Left ventricle myocardium inferior (tissue), 1 donor: ENCODE data around the gene FGF12. TPM values are rescaled to one million over a fixed set of nuclear protein-coding genes. Genes with fewer than 3 reads are reported as not detected.

Experiments
- DNase-seq: peaks from one replicate; pipeline ENCODE4 v3.0.0-alpha.2; 2020
- H3K27ac ChIP-seq: fragments of 200-600 bp; replicated peaks from 2 replicates; pipeline ENCODE4 v1.8.0; 2021
- H3K27me3 ChIP-seq: fragments of 200-600 bp; 2 replicates; pipeline ENCODE4 v1.8.0; 2021; ENCODE audit warnings: low read depth
- H3K36me3 ChIP-seq: fragments of 200-600 bp; 2 replicates; pipeline ENCODE4 v1.8.0; 2021
- H3K4me1 ChIP-seq: fragments of 200-600 bp; 2 replicates; pipeline ENCODE4 v1.8.0; 2021
- H3K4me3 ChIP-seq: fragments of 200-600 bp; 2 replicates; pipeline ENCODE4 v1.8.0; 2021; ENCODE audit warnings: mild to moderate bottlenecking, moderate library complexity
- H3K9me3 ChIP-seq: fragments of 200-600 bp; replicated peaks from 2 replicates; pipeline ENCODE4 v1.8.0; 2021
- CTCF ChIP-seq: fragments of 200-600 bp; IDR thresholded peaks from 2 replicates; pipeline ENCODE4 v1.8.0; 2021; ENCODE audit warnings: antibody characterized with exemption, mild to moderate bottlenecking, borderline replicate concordance
- intact Hi-C: fragments of 100-400 bp; cut with micrococcal nuclease; formaldehyde crosslinking; loops from one replicate; pipeline ENCODE4 v1.11.0; 2022
- total RNA-seq: library from RNA; stranded (reverse); fragmentation: NEBNext Ultra II Directional; extraction: Animal tissue kit (Norgen Biotek cat#: 25700); gene quantifications from one replicate; pipeline ENCODE4 v1.2.1, GENCODE V29; 2021
- donor health status: DM: no; HTN: yes; CAD: no; lungs with severe emphysema.

FGF12 gene
- total RNA-seq, 1 donor from 2014 or later = 325 TPM

GRCh38 chr3:192128060-192128459, 599.3 kb downstream of the FGF12 start:
- Histone ChIP-seq H3K4me1 (no peaks in the 10 kb centered on the region), H3K27ac (no peak overlapping the region), H3K36me3 (no peaks in the 10 kb centered on the region), H3K27me3 (no peaks in the 10 kb centered on the region), H3K4me3 (no peak overlapping the region), H3K9me3 (no peaks in the 10 kb centered on the region)
- intact Hi-C loops = no loop called here
- no peak for TF ChIP-seq CTCF
- DNase-seq = no peak

GRCh38 chr3:192122832-192123594, 604.3 kb downstream of the FGF12 start:
- DNase-seq = no peak
- no peak for TF ChIP-seq CTCF
- no peak overlapping the region for H3K27ac ChIP-seq
- no peak overlapping the region for H3K4me3 ChIP-seq
- H3K27me3 ChIP-seq = no peaks in the 10 kb centered on the region
- no peaks in the 10 kb centered on the region for H3K9me3 ChIP-seq
- no peaks in the 10 kb centered on the region for H3K4me1 ChIP-seq
- no peaks in the 10 kb centered on the region for H3K36me3 ChIP-seq
- intact Hi-C loops = no loop called here

- intact Hi-C loops = no loop called here
- Histone ChIP-seq H3K4me1 (no peaks in the 10 kb centered on the region), H3K27me3 (no peaks in the 10 kb centered on the region), H3K4me3 (no peak overlapping the region), H3K9me3 (no peaks in the 10 kb centered on the region), H3K36me3 (no peaks in the 10 kb centered on the region), H3K27ac (no peak overlapping the region)
- TF ChIP-seq CTCF = no peak
- DNase-seq = no peak
Measured at GRCh38 chr3:192121923-192122322, 605.4 kb downstream of the FGF12 start.

- Histone ChIP-seq H3K27ac (no peak overlapping the region), H3K36me3 (no peaks in the 10 kb centered on the region), H3K9me3 (peaks cover 1% of the 10 kb centered on the region), H3K4me3 (no peak overlapping the region), H3K4me1 (no peaks in the 10 kb centered on the region), H3K27me3 (no peaks in the 10 kb centered on the region)
- no peak for TF ChIP-seq CTCF
- intact Hi-C loops = no loop called here
- DNase-seq = no peak
Measured at GRCh38 chr3:192108820-192109219, 618.5 kb downstream of the FGF12 start.

GRCh38 chr3:192106543-192106942, 620.8 kb downstream of the FGF12 start:
- H3K9me3 ChIP-seq = no peaks in the 10 kb centered on the region
- H3K4me1 ChIP-seq = no peaks in the 10 kb centered on the region
- TF ChIP-seq CTCF = no peak
- H3K27ac ChIP-seq = no peak overlapping the region
- DNase-seq = no peak
- intact Hi-C loops = no loop called here
- H3K36me3 ChIP-seq = no peaks in the 10 kb centered on the region
- no peak overlapping the region for H3K4me3 ChIP-seq
- no peaks in the 10 kb centered on the region for H3K27me3 ChIP-seq
